RPMI8226 (cell line): ENCODE data around the gene LUZP4.
"Not testable (repeated sequence)": the region's sequence is repeated elsewhere in the genome, so short reads cannot be mapped to it uniquely, and the experiment has no call there.

ENCODE experiments used
- DNase-seq: peaks from one replicate; pipeline ENCODE4 v3.0.0-alpha.2; 2015

Gene LUZP4, protein sequence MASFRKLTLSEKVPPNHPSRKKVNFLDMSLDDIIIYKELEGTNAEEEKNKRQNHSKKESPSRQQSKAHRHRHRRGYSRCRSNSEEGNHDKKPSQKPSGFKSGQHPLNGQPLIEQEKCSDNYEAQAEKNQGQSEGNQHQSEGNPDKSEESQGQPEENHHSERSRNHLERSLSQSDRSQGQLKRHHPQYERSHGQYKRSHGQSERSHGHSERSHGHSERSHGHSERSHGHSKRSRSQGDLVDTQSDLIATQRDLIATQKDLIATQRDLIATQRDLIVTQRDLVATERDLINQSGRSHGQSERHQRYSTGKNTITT

DNA sequence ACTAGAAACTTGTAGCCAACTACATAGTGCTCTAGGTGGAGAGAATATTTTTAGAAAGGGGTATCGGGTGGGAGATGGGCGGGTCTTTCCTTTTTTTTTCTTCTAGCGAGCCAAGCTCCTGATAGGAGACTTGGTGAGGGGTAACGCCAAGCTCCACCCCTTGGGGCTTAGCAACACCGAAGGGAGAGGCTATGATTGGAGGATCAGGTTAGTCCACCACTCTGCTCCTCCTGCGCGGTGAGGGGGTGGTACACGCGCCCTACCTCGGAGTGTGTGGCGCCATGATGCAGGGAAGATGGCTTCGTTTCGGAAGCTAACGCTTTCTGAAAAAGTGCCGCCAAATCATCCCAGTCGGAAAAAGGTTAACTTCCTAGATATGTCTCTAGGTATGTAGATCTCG lies at the start of gene LUZP4:
Gene LUZP4, plus strand, starts transcription at position 251 of the 400 bp plus-strand sequence. Its CDS starts 45 bp downstream, at position 296.
- DNase-seq: no peak

DNA sequence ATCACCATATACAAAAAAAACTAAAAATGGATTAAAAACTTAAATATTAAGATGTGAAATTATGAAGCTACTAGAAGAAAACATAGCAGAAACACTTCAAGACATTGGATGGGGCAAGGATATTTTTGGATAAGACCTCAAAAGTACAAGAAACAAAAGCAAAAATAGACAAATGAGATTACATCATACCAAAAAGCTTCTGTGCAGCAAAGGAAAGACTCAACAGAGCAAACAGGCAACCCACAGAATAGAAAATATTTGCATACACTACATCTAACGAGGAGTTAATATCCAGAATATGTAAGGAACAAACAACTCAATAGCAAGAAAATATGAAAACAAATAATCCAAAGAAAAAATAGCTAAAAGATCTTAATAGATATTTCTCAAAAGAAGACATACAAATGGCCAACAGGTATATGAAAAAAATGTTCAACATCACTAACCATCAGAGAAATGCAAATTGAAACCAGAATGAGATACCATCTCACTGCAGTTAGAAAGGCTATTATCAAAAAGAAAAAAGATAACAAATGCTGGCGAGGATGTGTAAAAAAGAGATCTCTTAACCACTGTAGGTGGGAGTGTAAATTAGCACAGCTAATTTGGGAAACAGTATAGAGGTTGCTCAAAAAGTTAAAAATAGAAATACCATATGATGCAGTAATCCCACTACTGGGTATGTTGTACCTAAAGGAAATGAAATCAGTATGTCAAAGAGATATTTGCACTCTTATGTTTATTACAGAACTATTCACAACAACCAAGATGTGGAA lies 37.9 kb upstream of the LUZP4 start:
- DNase-seq: no peak

- no peak for DNase-seq
These were observed 34.5 kb upstream of the LUZP4 start for GRCh38 chrX:115255003-115255402.

- no peak for DNase-seq
These were observed 31.8 kb upstream of the LUZP4 start for GRCh38 chrX:115257711-115258110.

DNA sequence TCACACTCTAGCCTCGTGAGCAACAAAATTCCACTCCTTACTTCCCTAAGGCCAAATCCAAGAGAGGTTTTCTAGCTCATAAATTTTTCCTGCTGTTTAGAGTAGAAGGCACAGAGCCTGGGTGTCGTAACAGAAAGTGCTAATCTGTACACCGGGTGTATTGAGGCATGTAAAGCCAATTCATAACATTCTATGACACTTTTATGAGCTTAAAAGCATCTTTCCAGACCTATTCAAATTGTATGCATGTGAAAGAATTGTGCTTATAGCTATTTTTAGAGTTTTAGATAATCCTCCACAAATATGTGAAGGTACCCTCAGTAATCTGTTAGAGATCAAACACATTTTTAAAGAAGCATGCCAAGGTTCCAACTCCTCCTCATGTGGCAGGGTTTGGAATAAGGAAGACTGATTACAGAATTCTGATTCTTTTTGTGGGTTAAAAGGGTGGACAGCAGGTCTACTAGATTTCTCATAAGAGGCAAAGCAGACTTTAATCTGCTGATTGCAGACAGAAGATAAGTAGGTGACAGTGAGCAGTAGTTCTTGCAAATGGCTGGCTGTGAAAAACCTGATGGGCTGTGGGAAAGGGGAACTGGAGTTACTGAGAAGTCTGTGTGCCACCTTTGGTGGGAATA lies 30.2 kb upstream of the LUZP4 start:
- no peak for DNase-seq

GRCh38 chrX:115260330-115260729 lies 29.2 kb upstream of the LUZP4 start:
- DNase-seq: no peak

DNA sequence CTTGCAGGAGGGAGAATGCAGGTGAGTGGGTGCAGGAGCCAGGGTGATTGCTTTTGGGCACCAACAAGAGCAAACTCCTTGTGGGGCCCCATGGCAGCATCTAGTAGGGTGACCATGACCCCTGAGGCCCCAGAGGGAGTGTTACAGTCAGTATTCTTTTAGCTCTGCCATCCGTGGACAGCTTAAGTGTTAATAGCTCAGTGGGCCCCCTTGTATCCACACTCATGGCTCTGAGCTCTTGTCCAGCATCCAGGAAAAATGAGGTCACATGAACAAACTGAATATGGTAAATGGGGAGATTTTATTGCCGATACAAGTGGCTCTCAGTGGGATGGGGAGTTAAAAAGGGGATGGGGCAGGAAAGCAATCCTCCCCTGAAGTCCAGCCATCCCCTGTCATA lies 28.4 kb upstream of the LUZP4 start:
- DNase-seq: no peak

GRCh38 chrX:115264009-115264408 lies 25.5 kb upstream of the LUZP4 start:
- no peak for DNase-seq

GRCh38 chrX:115266300-115266699 lies 23.2 kb upstream of the LUZP4 start:
- no peak for DNase-seq

GRCh38 chrX:115268421-115268820 lies 21.1 kb upstream of the LUZP4 start:
- DNase-seq: peak; percentile 6

- DNase-seq: no peak
These were observed 20.3 kb upstream of the LUZP4 start for GRCh38 chrX:115269051-115269683.

- no peak for DNase-seq
These were observed 4.6 kb upstream of the LUZP4 start for GRCh38 chrX:115284877-115285276.

DNA sequence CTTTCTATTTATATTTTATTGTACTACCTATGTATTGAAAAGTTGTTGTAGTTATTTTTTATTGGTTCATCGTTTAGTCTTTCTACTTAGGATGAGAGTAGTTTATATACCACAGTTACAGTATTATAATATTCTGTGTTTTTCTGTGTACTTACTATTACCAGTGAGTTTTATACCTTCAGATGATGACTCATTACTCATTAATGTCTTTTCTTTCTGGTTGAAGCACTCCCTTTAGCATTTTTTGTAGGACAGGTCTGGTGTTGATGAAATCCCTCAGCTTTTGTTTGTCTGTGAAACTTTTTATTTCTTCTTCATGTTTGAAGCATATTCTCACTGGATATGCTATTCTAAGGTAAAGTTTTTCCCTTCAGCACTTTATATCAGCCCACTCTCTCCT lies 7.7 kb downstream of the LUZP4 start:
- no peak for DNase-seq

DNA sequence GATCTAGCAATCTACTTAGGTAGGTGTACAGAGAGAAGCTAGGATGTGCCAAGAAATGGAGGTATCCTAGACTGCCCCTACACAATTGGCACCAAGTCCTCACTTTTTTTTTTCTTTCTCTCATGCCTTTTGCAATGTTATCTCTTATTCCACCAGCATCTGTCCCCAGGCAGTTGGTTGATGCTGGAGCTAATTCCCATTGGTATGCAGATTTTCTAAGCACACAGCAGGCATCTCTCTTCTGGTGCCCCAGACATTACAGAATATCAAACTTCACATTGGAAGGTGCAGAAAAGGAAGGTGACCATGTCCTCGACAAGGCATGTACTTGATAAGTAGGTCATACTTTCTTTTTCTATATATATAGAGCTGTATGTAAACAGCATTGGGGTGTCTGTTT lies 21.6 kb downstream of the LUZP4 start:
- DNase-seq: no peak

DNA sequence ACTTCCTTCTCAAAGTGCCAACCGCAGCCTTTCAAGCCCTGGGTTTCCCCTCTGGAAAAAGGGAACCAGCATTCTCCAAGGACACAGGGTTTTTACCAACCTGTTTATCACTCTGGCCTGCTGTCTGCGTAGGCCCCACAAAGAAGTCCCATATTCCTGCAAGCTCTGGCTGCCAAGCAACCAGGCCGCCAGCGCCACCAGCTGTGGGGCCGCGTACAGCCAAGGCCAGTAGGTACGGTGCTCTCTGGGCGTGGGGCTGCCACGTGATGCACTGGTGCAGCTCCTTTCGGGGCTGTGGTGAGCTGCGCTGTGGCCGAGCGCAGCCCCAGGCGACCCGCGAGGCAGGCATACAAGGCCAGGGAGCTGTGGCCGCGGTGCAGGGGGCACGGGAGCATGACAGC lies 22.1 kb downstream of the LUZP4 start:
- DNase-seq: peak; percentile 14

GRCh38 chrX:115318139-115318538 lies 28.6 kb downstream of the LUZP4 start:
- DNase-seq: no peak

DNA sequence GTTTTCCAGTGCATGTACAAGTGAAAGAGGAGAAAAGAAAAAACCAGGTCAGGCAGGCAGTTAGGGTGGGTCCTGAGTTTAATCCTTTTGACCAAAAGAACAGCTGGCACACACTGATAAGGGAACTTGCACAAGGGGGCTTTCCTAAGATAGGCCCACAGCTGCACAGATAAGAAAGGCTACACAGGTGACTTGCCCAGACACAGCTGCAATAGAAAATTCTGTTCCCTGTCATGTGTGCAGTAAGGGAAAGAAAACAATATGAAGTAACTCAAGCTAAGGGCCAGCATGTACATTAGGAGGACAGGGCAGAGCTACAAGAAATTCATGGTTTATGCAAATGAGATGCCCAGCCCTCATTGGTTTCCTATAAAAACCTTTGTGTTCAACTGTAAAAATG lies 32.9 kb downstream of the LUZP4 start:
- DNase-seq: no peak

- DNase-seq: no peak
These were observed 34.7 kb downstream of the LUZP4 start for GRCh38 chrX:115324194-115324593.

GRCh38 chrX:115329282-115329681 lies 39.8 kb downstream of the LUZP4 start:
- DNase-seq: not testable (repeated sequence)

GRCh38 chrX:115330498-115331168 lies 41.1 kb downstream of the LUZP4 start:
- peak; percentile 63 for DNase-seq

DNA sequence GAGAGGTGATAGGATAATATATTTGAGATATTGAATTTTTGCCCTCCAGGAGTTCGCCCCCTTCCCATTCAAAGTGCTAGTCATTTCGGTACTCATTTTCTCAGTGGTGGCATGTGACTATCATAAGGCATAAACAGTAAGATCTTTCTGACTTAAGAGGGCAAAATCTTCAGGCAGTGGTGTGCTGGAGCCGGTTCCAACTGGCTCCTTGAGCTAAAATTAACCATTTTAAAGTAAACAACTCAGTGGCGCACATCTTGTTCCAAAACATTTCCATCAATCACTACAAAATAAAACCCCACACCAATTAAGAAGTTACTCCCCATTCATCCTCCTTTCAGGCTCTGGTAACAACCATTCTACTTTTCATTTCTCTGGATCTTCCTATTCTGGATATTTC lies 43.3 kb downstream of the LUZP4 start:
- DNase-seq: no peak

- no peak for DNase-seq
These were observed 43.9 kb downstream of the LUZP4 start for GRCh38 chrX:115333446-115333845.
